Activated CD4-positive, alpha-beta T cell treated with anti-CD3 and anti-CD28 coated beads, Interleukin-2, amount 50 U/mL, for 24 hours (primary cell): ENCODE measurements around the gene DRAP1.
"Not testable (repeated sequence)": the region's sequence is repeated elsewhere in the genome, so short reads cannot be mapped to it uniquely, and the experiment has no call there.

Experiments
- DNase-seq, 2 donors: peaks; one replicate each; pipeline ENCODE4 v3.0.0-alpha.2; 2020; ENCODE audit warnings: low read depth in 1 of 2, low spot score in 1 of 2

Gene DRAP1

DNA sequence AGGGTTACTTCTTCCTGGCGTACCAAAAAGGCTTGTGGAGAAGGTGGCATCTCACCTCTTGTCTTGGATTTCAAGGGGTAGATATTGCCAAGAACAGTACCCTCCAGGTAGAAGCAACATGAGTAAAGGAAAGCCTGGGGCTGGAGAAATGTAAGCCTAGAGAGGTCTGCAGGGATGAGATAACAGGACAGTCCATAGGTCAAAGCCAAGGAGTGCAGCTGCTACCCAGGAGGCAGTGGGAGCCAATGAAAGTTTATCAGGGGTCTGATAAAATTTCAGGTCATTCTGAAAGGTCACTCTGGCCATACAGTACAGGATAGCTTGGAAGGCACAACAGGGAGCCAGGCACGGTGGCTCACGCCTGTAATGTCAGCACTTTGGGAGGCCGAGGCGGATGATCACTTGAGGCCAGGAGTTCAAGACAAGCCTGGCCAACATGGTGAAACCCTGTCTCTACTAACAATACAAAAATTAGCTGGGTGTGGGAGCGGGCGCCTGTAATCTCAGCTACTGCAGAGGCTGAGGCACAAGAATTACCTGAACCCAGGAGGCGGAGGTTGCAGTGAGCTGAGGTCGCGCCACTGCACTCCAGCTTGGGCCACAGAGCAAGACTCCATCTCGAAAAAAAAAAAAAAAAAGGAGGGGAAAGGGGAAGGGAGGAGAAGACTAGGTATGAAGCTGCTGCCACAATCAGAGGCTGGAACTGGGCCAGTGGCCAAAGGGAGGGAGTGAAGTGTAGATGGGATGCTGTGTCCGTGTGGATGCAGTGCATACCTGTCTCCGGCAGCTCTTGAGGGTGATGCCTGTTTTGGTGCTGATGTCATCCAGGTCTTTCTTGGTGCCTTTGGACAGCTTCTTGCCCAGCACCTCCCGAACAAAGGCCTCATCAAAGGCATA, 32.2 kb upstream of the DRAP1 start:
- no peak for DNase-seq

DNA sequence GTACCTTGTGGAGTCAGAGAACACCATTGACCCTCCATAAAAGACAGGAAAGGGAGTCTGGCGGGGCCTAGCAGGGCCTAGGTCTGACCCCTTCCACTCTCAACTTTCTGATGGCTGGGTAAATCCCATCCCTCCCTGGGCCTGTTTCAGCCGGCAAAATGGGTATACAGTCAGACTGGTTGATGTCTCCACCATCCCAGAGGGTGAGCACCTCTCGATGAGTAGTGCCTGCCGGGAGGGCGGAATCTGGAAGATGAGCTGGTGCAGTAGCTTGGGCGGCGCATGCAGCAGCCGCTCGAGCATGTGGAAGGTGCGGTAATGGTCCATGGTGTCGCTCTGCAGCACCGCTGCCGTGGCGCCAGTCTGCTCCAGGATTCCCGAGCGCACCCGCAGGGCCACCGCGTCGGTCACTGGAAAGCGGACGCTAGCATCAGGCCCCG, 31.5 kb upstream of the DRAP1 start:
- DNase-seq = no peak

DNA sequence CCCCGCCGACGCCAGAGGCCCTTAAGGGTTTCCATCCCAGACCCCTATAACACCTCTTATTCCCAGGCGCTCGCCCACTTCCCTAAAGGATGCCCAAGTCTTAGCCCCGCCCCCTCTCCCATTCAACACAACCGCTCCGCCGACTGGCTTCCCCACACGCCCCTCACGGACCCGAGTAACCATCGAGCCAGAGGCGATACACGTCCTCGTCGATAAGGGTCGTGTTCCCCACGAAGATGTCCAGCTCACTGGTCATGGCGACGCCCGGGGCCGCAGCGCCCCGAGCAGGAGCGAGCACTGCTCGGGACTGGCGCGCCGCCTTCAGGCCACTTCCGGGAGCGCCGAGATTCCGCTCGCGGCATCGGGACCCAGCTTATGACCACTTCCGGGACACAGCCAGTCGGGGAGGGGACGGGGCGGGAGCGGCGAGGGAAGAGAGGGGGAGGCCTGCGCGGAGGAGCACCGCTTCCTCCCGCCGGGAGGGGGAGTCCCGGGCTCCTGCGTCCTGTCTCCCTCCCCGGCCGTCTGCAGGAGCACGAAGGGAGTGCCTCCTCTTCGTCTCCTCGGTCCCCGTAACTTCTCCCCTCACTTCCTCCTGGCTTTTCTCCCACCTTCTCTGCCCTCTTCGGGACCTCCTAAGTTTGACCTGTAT, 30.9 kb upstream of the DRAP1 start, which contains the start of gene FIBP:
TSS of gene FIBP (minus strand) at position 309 of the 652 bp plus-strand sequence. CDS start at position 256, 53 bp downstream.
- peak; percentile 91 to 95 for DNase-seq

DNA sequence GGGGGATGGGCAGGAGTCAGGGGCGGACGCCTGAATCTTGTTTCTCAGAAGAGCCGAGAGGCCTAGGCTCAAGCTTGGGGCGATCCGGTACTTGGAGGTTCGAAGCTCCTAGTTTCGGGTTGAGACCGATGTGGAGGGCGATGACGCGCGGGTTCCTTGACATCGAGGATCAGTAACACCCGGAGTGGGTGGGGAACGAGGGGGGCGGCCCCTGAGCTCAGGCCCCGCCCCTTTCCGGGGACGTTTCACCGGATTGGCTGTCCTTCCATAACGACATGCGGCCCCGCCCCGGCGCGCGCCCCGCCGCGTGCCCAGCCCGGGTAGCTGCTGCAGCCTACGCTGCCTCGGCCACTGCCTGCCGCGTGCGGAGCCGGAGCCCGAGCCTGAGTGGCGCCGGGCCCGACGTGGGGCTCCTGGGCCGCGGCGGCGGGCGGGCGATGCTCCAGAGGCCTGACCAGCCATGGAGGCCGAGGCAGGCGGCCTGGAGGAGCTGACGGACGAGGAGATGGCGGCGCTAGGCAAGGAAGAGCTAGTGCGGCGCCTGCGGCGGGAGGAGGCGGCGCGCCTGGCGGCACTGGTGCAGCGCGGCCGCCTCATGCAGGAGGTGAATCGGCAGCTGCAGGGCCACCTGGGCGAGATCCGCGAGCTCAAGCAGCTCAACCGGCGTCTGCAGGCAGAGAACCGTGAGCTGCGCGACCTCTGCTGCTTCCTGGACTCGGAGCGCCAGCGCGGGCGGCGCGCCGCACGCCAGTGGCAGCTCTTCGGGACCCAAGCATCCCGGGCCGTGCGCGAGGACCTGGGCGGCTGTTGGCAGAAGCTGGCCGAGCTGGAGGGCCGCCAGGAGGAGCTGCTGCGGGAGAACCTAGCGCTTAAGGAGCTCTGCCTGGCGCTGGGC, 28.7 kb upstream of the DRAP1 start, which contains the start of gene CCDC85B:
TSS of gene CCDC85B (plus strand) at position 350 of the 895 bp plus-strand sequence. CDS start at position 461, 111 bp downstream.
- DNase-seq = peak; percentile 97

DNA sequence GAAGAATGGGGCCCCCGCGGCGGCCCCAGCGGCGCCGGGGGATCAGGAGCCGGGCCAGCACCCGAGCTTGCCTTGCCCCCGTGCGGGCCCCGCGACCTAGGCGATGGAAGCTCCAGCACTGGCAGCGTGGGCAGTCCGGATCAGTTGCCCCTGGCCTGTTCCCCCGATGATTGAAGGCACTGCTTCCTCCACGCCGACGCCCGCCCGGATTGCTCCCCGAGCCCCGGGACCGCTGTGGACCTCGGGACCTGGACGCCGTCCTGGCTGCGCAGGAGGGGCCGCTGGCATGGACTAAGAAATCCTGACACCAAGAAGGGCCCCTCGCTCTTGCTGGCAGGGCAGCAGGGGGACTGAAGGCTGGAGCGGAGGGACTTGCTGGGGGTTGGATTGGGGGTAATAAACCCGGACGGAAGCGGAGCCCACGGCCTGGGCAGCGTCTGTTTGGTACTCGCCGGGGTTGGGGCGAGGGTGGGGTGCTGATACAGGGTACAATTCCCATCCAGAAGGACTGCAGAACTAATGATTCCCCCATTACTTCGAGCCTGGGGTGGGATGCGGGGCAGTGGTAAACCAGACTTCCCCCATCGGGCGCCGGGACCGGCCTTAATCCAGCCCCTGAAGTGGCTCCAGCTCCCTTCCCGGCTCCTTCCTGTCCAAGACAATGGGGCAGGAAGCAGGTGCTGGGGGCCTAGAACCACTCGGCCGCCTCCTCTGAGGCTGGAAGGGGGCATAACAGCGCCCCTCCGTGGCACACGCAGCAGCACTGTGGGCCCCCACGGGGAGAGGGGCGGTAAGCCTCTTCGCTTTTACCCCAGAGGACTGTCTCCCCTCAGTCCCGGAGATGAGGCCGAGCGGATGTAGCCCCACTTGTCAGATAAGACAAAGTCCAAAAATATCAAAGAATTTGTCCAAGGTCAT, 27.7 kb upstream of the DRAP1 start:
- peak in 1 of 2 donors; percentile 45 for DNase-seq

DNA sequence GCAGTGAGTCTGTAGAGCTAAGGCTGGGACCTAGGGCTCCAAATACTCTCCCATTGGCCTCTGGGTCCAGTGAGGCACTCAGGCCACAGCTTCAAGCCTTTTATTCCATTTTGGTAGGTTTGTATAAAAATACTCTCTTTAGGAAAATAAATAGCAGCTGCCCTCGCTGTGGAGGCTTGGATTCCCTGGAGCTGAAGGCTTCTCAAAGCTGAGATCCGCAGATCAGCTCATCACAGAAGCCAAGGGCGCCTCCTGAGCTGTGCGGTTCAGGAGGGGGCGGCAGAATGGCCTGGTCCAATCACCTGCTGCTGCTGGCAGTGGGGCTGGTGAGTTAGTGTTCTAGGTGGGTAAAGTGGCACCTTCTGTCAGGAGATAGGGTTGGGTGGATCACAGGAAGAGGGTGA, 27.1 kb upstream of the DRAP1 start:
- DNase-seq = not testable (repeated sequence)

DNA sequence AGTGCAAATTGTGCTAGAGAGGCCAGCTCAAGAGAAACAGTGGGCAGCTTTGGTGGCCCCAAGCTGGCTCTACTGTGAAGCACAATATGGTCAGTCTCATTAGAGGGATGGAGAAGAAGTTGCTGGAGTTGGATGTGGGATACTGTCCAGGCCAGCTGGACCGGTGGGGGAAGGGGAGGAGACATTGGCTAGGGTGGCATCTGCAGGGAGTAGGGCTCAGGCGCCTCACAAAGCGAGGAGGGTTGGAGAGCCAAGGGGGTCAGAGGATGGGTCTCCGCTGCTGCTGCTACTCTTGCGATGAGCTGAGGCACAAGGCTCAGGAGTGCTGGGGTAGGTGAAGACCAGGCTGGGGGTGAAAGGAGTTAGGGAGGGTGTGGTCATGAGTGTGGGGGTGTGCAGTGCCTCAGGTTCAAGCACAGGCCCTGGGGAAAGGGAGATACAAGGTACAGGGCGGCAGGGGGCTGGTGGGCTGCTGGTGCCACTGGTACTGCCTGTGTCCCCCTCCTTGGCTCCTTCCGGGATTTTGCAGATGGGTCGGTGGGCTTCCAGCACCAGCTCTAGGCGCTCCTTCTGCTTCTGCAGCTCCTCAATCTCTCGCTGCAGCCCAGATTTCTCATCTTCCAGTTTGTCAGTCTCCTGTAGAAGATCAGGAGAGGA, 26.4 kb upstream of the DRAP1 start:
- no peak for DNase-seq

DNA sequence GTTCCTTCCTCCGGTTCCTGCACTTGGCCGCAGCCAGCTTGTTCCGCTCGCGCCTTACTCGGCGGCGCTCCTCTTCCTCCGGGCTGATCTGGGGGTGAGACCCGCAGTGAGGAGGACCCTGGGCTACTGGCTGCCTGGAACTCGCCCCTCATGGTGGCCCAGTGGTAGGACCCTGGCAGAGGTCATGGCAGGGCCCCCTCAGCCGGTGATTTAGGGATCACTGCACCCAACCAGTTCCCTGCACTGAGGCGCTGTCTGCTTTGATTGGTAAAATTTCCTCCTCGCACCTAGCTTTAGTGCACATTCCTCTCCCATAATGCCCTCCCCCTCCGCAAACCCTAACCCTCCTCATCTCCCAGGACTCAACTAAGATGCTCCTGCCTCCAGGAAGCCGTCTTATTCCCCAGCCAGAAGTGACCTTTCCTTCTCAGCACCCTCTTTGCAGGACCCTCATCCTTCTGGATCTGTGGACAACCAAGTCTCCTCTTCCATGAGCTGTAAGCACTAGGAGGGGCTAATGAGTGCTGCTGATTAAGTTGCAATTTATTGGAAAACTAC, 25.1 kb upstream of the DRAP1 start:
- DNase-seq = no peak

DNA sequence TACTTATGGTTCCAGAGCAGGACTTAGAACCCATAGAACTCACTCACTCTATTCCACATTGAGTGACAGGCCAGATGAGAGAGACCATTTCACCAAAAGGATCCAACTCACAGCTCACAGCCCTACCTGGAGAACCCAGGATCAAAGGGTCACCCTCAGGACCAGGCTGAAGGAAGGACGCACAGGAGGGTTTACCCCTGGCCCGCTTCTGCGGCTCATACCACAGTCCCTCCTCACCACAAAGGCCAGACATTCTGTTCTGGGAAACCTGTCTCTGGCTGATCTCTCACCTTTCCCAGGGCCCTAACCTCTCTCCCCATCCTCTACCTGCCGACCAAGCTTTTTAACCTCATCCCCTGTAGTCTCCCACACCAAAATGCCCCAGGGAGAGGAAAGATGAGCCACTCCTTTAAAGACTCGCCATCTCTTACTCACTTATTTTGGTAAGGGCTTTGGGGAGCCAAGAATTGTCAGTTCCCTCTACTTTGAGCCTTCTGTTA, 23.7 kb upstream of the DRAP1 start:
- DNase-seq = no peak

DNA sequence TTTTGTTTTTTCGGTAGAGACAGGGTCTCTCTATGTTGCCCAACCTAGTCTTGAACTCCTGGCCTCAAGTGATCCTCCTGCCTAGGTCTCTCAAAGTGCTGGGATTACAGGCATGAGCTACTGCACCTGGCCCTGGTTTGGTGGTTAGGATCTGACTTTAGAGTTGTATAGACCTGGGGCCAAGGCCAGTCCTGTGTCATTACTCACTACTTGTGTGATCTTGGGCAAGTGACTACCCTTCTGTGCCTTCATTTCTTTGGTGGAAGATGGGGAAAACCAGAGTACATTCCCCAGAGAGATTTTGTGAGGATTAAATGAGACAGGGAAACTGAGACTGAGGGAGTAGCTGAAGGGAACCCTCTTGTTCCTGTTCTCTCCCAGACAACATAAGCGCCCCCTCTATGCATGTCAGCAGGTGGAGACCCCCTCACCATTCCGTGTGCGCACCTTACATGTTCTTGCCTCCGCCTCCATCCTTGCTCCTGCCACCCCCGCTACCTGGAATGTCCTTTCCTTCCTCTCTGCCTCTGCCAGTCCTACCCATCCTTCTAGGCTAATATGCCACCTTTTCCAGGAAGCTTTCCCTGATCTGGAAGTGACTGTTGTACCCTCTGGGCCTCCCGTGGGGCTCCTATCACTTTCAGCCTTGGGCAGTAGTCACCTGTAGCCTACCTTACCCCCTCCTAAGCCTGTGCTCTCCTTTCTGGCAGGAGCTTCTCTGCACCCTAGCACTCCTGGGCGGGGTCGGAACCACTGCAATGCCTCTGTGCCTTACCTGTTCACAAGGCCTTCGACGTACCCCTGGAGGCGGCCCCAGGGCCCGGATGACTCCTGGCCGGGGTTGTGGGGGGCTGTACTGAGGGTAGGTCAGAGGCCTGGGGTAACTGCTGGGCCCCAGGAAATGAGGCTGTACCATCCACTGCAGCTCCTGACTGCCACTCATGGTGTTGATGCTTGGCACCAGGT, 22.9 kb upstream of the DRAP1 start:
- DNase-seq = no peak

DNA sequence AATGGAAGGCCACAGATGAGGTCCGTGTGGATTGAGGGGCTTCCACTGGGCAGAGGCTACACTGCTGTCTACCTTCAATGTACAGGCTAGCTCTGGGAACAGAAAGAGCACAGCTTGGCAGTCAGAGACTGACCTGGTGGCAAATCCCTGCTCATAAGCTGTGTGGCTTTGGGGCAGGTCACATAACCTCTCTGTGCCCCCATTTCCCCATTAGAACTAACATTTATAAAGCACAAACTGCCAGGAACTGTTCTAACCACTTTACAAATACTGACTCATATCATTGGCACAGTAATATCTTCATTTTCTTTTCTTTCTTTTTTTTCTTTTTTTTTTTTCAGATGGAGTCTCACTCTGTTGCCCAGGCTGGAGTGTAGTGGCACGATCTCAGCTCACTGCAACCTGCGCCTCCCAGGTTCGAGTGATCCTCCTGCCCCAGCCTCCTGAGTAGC, 22.2 kb upstream of the DRAP1 start:
- DNase-seq = no peak

DNA sequence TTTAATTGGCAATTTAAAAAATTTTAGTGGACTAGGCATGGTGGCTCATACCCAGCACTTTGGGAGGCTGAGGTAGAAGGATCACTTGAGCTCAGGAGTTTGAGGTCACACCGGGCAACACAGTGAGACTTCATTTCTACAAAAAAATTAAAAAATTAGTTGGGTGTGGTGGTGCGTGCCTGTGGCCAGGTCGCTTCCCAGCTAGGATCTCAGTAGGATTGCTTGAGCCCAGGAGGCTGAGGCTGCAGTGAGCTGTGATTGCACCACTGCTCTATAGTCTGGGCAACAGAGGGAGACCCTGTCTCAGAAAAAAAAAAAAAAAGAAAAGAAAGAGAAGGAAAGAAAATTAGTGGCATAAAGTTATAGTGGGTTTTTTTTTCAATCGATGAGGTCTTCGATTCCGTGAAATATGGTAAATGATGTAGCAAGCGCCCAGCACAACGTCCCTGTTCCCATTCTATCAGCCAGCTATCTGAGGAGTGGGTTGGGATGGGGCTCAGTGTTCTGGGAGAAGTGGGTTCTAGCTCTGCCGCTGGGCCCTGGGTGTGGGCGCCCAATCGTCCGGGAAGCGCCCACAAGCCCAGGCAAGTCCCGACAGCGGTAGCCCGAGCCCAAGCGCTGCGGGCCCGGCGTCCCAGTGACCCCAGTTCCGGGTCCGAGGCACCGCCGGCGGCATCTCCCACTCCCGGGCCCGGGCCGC, 20.4 kb upstream of the DRAP1 start:
- DNase-seq = no peak

DNA sequence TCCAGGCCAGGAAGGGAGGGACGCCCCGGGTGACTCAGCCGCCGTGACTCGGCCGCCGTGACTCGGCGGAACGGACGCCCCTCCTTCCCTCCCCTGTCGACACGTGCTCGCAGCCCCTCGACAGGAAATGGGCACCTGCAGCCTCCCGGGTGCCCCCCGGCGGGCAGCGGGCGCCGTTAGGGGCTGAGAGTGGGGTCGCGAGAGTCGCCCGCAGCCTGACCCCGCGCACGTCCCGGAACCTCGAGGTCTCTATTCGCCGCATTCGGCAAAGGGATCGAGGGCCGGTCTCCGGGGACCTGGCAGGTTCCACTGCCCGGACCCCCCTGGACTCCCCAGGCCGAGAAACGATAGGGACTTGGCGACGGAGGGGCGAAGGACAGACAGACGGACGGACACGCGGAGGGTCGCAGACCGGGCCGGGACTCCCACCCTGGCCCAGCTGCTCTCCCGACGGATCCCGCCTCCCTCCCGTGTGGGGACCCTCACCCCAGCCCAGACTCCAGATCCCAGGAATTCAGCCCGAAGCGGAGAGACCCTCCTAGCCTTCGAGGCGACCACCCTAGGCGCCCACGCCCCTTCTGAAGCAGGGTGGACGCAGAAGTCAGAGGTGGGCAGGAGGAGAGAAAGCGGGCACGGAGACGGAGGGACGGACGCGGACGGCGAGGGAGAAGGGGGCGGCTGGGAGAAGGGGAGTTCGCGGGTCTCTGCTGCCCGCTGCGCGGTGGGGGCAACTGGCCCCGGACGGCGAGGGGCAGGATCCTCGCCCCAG, 19.7 kb upstream of the DRAP1 start:
- peak; percentile 55 to 69 for DNase-seq

DNA sequence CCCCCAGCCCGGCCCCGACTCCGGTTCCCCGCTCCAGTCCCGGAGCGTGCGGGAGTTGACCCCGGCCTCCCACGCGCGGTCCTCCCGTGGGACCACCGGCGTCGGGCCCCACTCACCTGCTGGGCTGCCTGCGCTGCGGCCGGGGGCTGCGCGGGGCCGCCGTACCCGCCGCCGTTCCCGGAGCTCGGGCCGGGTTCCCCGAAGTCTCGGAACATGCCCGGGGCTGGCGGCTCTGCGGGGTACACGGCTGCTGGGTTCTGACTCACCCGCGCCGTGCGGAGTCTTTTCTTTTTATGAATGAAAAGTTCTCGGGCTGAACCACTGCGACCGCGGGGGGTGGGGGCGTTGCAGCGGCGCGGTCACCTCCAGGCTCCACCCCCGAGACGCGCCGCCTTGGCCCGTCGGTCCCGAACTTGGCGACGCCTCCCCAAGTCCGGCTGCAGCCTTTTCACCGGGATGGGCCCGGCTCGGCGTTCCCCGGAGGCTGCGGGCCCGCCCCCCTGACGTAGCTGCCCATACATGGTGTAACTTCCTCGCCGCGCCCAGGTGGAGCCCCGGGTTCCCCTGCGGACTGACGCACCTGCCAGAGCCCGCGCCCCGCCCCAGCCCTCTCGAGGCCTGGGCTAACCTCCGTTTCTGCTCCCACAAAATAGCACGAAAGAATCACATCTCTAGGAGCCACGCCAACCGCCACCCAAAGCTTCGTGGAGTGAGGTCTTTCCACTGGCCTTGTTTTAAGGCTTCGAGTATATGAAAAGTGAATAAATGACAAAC, 18.9 kb upstream of the DRAP1 start, which contains the start of gene FOSL1:
TSS of gene FOSL1 (minus strand) at position 264 of the 774 bp plus-strand sequence. CDS start at position 215, 49 bp downstream.
- DNase-seq = peak; percentile 87 to 89

DNA sequence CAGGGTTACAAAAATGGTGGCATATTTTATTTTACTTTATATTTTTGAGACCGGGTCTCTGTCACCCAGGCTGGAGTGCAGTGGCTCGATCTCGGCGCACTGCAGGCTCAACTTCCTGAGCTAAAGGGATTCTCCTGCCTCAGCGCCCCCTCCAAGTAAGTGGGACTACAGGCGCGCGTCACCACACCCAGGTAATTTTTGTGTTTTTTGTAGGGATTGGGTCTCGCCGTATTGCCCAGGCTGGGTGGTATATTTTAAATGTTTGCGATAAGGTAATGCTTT, 18.4 kb upstream of the DRAP1 start:
- DNase-seq = no peak

DNA sequence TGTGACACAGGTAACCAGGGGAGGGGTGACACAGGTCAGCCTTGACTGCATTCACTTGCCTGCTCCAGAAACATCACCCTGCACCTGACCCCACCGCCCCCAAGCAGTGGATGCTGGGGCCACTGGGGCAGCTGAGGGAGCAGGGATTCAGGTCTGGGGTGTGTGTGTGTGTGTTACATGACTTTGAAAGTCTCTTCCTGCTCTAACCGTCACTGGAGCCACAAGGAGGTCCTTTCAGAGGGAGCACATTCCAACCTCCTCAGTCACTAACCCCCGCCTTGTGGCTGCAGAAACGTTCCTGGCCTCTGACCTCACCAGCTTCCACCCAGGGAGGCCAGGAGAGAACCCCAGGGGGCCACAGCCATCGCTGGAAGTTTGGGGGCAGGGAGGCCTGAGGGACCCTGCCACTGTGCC, 16.2 kb upstream of the DRAP1 start:
- no peak for DNase-seq
